PC-9 (cell line): ENCODE data around the gene FOSB.

Experiments
- CTCF ChIP-seq: fragments of 200-600 bp; sonication (generic); conservative IDR thresholded peaks from 2 replicates; pipeline ENCODE4 v1.6.1; 2017; ENCODE audit warnings: mixed run types, antibody characterized with exemption, mild to moderate bottlenecking, moderate library complexity
- EZH2 ChIP-seq: fragments of 200-600 bp; sonication (generic); IDR thresholded peaks from 2 replicates; pipeline ENCODE4 v1.8.0; 2017; ENCODE audit warnings: antibody characterized with exemption, low read depth

GRCh38 chr19:45442778-45443461 lies 24.9 kb upstream of the FOSB start:
- TF ChIP-seq CTCF (no peak), EZH2 (no peak)
